ENCODE data around the gene TGFBR3L.
"Not testable (repeated sequence)": the region's sequence is repeated elsewhere in the genome, so short reads cannot be mapped to it uniquely, and the experiment has no call there.

TGFBR3L gene

GRCh38 chr19:7917267-7918061, 2.8 kb downstream of the TGFBR3L start:
- no peak for DNase-seq (ENCODE audit: low spot score)

DNA sequence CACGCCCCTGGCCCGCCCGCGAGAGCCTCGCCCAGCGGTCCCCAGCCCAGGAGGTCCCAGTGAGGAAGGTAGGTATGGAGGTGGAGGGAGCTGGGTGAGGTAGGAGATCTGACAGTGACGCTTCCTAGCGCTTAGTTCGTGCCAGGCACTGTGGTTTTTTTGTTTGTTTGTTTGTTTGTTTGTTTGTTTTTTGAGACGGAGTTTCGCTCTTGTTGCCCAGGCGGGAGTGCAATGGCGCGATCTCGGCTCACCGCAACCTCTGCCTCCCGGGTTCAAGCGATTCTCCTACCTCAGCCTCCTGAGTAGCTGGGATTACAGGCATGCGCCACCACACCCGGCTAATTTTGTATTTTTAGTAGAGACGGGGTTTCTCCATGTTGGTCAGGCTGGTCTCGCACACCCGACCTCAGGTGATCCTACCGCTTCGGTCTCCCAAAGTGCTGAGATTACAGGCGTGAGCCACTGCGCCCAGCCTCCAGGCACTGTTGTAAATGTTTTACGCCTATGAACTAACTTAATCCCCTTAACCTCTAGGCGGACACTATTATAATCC, 3.5 kb downstream of the TGFBR3L start:
- not testable (repeated sequence) for DNase-seq (ENCODE audit: low spot score)

- no peak for DNase-seq (ENCODE audit: low spot score)
Observed at GRCh38 chr19:7918615-7919421, 4.2 kb downstream of the TGFBR3L start.

DNA sequence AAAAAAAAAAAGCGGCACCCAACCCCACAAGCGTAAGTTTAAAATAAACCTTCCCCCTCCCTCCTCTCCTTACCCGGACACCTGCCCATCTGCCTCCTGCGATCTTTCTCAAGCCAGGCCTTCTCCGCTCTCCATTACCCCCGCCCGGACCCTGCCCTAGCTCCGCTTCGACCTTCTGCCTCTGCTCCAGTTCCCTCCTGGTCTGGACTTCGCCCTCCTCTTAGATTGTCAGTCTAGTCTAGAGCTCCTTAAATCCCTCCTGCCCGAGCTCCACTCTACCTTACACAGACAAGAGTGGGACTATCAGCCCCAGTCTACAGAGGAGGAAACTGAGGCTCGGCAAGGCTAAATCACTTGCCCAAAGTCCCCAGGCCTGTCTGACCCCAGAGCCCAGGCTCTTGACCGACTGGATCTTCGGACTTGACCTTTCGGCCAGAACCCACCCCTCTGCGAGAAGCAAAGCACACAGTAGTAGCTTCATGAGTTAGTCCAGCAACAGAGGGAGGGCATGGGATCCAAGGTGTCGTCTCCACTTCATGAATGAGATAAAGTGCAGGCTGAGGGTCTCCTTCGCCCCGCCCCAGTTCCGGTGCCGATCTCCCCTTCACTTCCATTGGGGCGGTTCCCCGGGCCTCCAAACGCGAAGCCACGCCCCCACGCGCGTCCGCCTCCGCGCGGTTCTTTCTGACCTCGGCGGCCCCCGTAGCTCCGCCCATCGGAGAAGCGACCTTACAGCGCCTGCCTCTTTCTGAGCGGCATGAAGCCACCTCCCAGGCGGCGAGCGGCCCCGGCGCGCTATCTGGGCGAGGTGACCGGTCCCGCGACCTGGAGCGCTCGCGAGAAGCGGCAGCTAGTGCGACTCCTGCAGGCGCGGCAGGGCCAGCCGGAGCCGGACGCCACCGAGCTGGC, 5.2 kb downstream of the TGFBR3L start, which contains the start of gene SNAPC2:
Gene SNAPC2 (plus strand): TSS at position 729 of the 909 bp plus-strand sequence. CDS start 29 bp downstream, at position 758.
- DNase-seq (ENCODE audit: low spot score), result peak; percentile 89

DNA sequence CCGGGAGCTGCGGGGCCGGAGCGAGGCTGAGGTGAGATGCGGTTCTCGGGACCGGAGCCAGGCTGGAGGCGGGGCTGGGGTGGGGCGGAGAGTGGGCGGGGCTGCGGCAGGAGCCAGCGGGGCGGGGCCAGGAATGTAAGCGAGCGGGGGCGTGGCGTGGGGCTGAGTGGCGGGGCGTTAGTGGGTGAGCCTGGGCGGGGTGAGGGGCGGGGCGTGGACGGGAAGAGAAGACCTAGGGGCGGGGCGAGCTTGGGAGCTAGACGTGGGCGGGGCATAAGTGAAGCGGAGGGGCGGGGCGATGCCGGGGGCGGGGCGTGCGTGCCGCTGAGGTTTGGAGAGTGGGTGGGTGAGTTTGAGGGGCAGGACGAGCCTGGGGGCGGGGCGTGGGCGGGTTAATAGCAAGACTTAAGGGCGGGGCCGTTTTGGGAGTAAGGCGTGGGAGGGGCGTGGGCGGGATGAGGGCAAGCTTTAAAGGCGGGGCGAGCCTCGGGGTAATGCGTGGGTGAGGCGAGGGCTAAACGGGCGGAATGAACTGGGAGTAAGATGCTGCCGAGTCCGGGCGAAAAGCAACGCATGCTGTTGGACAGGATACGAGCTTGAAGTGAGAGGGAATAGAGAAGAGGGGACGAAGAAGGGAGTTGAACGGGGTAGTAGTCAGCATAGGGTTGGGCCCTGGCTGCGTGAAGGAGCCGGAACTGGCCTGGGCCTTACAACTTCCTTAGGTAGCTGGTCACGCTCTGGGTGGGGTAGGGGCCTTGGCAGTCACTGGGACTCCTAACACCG, 6.1 kb downstream of the TGFBR3L start:
- DNase-seq (ENCODE audit: low spot score), result peak; percentile 95

- DNase-seq (ENCODE audit: low spot score), result no peak
Observed at GRCh38 chr19:7921302-7921966, 6.8 kb downstream of the TGFBR3L start.

GRCh38 chr19:7921967-7922835, 7.6 kb downstream of the TGFBR3L start:
- no peak for DNase-seq (ENCODE audit: low spot score)

DNA sequence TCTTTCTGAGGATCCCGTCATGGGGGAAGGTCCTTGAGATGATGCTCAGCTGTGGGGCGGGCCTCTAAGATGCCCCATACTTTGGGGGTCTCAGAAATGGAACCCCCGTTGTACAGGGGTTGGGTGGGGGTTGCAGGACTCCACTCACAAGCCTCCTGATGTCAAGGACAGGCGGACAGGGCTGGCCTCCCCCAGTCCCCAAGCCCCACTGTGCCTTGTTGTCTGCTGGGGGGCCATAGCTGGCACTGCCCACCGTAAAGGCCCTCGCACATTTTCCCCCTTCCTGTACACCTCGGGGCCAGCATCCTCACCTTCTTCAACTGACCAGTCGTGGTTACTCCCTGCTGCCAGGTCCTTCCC, 8.2 kb downstream of the TGFBR3L start:
- no peak for DNase-seq (ENCODE audit: low spot score)

- no peak for DNase-seq (ENCODE audit: low spot score)
Observed at GRCh38 chr19:7923295-7924191, 8.9 kb downstream of the TGFBR3L start.

GRCh38 chr19:7924241-7924640, 9.6 kb downstream of the TGFBR3L start:
- DNase-seq (ENCODE audit: low spot score), result no peak

GRCh38 chr19:7924651-7925170, 10.1 kb downstream of the TGFBR3L start:
- no peak for DNase-seq (ENCODE audit: low spot score)

DNA sequence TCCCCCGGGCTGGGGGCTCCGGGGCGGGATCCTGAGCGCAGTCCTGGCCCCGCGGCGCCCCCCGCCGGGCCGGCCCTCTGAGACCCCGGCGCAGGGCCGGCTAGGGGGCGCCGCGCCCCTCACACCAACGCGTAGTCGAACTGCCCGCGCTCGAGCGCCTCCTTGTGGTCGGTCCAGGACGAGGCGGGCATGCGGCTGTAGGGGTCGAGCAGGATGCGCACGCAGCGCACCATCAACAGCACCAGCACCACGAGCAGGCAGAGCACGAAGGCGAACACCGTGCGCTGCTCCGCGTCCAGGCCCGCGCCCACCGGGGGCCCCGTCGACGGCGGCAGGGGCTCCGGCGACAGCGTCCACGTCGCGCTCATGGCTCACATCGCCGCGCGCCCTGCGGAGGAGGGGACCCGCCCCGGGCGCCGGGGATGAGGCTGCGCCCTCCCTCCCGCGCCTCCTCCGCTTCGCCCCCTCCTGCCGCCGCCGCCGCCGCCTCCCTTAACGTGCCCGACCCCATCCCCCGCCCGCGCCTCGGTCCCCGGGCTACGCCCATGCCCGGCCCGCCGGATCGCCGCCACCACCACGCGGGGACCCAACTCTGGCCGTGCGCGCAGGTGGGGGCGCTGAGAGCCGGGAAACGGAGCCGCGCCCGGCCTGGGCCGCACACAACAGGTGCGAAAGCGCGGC, 10.7 kb downstream of the TGFBR3L start:
- peak; percentile 72 for DNase-seq (ENCODE audit: low spot score)

GRCh38 chr19:7926021-7926726, 11.5 kb downstream of the TGFBR3L start, which contains the start of gene CTXN1:
CTXN1 (minus strand) TSS chr19:7926135; CDS start chr19:7925538, 597 bp downstream.
- DNase-seq (ENCODE audit: low spot score), result no peak

- no peak for DNase-seq (ENCODE audit: low spot score)
Observed at GRCh38 chr19:7926727-7927604, 12.3 kb downstream of the TGFBR3L start.

- no peak for DNase-seq (ENCODE audit: low spot score)
Observed at GRCh38 chr19:7927605-7928333, 13.1 kb downstream of the TGFBR3L start.

Data from COLO829 (cell line).